Measurements from ENCODE around the gene TH. TPM values are rescaled to one million over a fixed set of nuclear protein-coding genes. Genes with fewer than 3 reads are reported as not detected.
"Not testable (repeated sequence)": the region's sequence is repeated elsewhere in the genome, so short reads cannot be mapped to it uniquely, and the experiment has no call there.

The TH gene
- total RNA-seq, 1 experiment from 2014 or later, result 0.26 TPM

DNA sequence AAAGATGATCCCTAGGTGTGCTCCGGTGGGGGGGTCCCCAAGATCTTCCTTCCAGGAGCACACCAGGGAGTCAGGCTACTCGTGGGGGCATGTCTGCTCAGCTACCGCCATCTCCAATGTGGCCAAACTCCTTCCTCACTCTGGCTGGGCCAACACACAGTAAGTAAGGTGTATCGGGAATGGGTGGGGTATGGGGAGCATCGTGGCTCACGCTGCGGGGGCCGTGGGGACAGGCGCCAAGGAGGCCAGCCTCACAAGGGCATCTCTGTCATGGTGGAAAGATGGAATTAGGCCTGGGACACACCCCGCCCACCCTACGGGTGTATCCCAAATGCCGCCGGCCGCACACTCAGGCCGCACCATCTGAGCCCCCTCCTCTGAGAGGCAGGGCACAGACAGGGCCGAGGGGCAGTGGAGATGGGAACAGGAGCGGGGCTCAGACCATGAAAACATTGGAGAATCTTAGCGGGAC is 40.7 kb downstream of the TH start:
- no peak for DNase-seq (ENCODE audit: low spot score)

DNA sequence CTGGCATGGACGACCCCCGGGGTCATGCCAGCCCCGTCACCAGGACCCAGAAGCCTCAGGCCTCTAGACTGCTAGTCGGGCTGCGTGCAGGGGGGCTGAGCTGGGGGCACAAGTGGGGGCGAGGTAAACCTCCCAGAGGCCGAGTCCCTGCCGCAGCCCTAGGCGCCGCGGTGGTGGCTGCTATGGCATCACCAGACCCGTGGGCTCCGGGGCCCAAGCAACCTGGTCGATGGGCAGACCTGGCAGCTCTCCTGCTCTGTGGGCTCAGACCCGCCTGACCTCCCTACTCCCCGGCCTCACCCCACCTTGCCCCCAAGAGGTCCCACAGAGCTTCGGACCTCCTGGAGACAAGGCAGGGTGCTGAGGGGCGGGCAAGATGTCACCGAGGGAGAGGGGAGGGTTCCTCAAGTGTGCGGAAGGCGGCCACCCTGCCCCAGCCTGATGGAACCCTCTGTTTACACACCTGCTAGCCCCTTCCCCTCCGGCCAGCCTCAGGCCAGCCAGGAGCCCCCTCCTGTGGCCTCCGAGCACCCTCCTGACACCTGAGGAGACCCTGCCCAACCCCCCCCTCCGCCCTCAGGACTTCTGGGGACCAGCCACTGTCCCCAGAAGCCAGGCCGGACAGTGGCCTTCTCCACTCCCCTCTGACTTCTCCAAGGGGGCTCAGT is 41.8 kb downstream of the TH start:
- DNase-seq (ENCODE audit: low spot score), result no peak

DNA sequence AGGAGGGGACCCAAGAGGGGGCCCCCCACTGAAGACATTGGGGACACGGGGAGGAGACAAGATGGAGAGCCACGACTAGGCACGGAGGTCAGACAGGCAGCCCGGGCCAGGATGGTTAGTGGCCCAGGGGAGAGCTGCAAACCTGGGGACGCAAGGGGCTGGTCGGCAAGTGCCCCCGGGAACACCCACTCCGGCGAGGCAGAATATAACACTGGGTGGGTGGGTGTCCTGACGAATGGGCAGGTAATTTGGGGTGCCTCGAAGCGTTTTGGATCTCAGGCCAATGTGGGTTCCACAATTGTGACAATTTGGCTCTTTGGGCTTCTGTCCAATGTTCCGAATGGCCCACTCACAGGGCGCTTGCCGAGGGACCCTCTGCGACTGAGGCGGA is 42.3 kb downstream of the TH start:
- no peak for DNase-seq (ENCODE audit: low spot score)

DNA sequence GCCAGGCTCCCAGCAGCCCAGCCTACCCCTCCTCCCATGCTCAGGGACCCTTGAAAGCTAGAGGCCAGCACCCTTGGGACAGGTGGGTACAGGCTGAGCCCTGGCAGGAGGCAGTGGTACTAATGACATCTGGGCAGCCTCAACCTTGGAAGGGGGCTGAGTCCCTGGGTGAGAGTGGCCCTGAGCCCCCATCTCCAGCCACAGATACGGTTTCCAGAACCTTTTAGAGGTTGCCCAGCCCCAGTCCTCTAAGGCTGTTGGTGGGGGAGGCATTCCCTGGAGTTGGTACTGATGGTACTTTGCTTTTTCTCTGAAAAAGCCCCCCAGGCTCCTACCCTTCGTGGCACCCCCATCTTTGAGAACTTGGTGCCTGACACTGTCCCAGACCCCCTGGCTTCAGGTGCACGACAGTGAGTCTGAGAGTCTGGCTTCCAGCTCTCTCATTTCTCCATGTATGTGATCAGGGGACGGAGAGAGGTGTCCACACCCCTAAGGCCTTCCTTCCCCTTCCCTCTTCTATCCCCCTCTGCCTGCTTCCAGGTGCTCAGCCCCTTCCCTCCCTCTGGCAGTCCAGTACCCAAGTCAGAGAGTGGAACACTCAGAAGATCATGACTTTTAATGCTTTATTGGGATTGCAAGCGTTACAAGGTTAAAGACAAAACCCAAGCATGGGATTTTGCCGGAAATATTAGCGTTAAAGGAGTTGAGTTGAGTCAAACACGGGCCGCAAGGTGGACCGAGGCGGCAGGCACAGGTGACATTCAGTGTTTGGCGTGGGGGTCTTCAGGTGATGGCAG is 42.9 kb downstream of the TH start:
- DNase-seq (ENCODE audit: low spot score), result no peak

DNA sequence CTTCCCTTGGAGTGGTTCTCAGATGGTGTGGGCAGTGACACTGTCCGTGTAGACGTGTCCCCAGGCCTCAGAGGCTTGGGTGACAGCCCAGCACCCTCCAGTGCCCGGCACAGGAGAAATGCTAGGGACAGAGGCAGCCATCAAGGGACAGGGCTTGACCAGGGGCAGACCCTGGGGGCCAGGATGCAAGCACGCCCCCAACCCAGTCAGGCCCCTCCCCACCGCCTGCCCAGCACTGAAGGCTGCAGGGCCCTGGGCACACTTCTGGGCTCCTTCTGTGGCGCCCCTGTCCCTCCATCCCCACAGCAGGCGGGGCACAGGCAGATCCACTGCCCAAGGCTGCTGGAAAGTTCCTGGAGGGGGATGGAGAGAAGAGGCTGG is 43.5 kb downstream of the TH start:
- DNase-seq (ENCODE audit: low spot score), result no peak

DNA sequence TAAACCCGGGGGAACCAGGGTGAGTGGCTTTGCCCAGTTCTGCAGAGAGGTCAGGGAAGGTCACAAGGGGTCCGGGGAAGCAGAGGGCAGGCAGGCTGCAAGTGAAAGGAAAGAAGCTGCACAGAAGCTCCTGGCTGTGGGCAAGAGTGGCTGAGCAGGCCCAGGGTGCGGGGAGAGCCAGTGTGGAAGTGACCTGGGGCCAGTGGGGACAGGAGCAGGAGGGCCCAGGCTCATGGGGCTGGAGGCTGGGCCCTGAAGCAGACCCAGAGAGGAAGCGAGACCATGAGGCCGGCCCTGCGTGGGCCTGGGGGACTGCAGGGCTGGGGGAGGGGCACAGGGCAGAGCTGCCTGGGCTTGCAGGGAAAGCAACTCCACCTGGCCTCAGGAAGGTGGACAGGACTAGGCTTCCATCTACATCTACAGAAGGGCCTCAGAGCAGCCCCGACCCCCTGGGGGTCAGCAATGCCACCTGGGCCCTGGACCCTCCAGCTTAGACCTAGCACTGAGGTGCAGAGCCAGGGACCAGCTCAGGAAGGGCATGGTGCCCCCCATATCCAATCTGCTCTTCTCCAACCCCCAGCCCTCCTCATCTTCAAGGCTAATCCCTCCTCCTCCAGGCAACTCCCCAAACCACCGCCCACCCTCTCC is 44.0 kb downstream of the TH start:
- DNase-seq (ENCODE audit: low spot score), result no peak

DNA sequence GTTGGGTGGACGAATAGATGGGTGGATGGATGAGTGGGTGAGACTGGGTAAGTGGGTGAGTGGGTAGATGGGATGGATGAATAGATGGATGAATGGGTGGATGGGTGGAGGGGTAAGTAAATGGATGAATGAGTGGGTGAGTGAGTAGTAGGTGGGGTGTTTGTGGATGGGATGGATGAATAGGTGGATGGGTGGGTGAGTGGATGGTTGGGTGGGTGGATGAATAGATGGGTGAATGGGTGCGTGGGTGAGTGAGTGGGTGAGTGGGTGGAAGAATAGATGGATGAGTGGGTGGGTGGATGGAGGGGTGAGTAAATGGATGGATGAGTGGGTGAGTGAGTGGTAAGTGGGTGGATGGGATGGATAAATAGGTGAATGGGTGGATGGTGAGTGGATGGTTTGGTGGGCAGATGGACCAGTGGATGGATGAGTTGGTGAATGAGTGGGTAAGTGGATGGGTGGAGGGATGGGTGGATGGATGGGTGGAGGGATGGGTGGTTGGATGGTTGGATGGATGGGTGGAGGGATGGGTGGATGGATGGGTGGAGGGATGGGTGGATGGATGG is 45.0 kb downstream of the TH start:
- no peak for DNase-seq (ENCODE audit: low spot score)

DNA sequence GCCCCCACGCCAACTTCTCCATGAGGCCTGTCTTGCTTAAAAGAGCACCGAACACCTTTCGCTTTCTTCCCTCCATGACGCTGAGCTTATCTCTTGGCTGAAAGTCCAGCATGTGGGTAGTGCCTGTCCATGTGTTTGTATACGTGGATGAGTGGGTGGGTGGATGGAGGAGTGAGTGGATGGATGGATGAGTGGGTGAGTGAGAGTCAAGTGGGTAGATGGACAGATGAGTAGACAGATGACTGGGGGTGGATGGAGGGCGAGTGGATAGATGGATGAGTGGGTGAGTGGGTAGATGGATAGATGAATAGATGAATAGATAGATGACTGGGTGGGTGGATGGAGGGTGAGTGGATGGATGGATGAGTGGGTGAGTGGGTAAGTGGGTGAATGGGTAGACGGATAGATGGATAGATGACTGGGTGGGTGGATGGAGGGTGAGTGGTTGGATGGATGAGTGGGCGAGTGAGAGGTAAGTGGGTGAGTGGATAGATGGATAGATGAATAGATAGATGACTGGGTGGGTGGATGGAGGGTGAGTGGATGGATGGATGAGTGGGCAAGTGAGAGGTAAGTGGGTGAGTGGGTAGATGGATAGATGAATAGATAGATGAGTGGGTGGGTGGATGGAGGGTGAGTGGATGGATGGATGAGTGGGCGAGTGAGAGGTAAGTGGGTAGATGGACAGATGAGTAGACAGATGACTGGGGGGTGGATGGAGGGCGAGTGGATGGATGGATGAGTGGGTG is 46.7 kb downstream of the TH start:
- not testable (repeated sequence) for DNase-seq (ENCODE audit: low spot score)

DNA sequence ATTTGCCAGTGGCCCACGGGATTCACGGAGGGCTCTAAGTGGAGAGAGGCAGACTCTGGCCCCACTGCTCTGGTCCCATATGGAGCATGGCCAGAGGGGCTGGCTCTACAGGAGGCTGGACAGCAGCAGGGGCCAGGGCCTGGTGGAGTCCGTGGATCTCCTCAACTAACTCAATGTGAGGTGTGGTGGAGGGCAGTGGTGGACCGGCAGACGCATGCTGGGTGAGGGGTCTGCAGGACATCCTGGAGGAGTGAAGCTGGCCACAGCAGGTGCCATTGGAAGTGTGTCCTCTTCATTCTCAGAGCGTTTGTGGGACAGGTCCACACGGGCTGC is 48.0 kb downstream of the TH start:
- no peak for DNase-seq (ENCODE audit: low spot score)

DNA sequence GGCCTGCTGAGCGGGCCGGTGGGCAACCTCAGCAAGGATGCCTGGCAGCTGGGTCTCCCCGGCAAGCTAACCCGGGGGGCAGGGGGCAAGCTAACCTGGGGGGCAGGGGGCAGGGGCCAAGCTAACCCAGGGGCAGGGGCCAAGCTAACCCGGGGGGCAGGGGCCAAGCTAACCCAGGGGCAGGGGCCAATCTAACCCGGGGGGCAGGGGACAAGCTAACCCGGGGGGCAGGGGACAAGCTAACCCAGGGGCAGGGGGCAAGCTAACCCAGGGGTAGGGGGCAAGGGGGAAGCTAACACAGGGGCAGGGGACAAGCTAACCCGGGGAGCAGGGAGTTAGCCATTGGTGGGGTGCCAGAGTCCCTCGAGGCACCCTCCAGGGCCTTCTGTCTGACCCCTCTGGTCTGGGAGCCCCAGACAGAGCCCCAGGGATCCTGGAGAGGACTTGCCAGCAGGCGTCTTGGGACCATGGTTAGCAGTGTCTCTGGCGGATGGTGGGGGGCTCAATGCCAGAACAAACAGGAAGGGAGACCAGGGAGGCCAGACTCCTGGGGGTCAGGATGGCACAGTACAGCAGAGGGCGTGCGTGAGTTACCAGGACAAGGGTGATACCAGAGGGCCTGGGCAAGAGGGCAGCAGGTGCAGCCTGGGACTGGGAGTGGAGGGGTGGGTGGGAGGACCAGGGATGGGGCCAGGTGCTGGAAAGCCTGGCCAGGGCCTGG is 48.5 kb downstream of the TH start:
- DNase-seq (ENCODE audit: low spot score), result no peak

DNA sequence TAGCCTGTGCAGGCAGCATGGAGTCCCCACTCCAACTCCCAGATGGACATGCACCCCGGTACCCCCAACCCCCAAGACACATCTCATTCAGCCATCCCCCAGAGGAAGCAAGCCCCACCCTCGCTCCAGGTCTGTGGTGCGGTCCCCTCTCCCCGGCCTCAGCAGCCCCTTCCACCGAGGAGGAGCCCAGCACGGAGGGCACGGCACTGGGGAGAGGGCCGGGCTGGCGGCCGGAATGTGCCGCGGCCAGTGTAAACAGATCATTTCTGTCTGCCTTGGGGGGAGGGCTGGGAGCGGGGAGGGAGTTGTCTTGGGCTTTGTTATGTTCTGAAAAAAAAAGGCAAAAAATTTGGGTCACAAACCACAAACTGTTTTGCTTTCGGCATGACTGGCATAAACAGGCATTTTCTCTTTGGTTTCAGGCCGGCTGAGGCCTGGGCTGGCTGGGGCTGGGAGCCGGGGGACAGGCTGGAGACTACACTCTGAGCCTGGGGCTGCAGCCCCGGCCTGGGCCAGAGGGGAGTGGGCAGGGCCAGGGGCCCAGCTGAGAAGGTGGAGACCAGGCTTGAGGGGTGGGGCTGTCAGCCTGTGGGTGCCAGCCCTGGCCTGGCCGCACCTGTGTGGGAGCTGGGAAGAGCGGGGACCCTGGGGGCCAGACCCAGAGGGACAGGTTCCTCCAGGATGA is 49.3 kb downstream of the TH start:
- no peak for DNase-seq (ENCODE audit: low spot score)

DNA sequence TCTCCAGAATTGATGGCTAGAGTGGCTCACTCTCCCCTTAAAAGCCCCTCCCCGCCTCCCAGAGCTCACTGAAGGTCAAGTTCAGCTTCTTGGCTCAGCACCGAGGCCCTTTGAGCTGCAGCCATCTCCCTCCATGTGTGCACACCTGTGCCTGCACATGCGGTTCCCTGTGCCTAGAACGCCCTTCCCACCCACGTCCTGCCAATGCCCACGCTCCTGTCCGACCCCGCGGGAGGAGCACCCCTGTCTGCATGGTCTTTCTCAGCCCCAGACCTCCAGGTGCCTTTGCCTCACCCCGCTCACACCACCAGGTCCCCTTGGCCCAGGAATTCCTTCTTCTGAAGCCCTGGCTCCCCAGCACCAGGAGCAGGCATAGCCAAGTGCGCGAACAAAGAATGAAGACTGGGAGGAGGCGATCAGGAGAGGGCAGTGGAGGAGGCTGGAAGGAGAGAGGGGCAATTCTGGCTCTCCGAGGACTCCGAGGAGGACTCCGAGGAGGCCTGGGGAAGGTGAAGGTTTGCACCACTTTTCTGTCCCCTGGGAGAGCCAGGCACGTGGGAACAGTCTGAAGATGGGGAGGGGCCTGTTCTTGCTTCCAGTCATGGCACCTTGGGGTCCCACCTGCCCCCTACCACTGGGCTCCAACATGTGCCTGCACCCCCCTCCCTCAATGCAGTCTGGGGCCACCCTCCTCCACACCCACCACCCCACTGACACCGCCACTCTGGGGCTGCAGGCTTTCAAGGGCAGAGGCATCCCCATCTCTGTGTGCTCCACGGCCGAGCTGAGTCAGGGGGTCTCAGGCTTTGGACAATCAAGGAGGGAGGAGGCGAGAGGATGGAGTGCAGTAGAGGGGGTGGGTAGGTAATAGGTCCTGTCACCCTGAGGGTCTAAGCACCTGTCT is 50.1 kb downstream of the TH start:
- no peak for DNase-seq (ENCODE audit: low spot score)

DNA sequence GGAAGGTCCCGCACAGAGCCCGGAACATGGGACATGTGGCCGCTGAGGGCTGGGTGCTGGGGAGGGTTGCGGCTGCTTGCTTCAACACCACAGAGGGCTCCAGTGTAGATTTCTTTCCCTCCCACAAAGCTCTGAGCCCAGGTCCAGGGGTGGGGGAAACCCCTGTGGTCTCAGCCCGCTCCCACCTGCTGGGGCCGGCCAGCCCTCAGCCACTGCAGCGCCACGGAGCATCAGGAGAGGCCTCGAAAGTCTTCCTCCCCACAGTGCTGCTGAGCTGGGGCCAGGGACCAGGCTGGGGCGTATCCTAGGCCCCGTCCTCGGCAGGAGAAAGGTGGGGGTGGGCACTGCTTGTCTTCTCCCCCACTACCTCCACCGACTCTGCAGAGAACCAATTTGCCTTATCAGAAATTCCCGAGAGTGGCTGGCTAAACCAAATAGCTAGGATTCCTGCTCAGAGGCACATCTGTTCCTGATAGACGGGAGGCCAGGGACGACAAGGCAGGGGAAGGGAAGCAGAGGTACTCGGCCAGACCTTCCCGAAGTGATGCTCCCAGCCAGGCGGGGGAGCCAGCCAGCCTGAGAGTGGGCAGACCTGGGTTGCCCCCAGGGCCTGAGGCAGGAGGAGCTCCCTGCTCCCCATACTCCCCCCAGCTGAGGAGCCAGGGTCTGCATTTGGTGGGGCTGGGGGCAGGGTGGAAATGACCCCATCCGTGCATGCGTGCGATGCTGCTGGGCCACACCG is 51.1 kb downstream of the TH start:
- DNase-seq (ENCODE audit: low spot score), result no peak

DNA sequence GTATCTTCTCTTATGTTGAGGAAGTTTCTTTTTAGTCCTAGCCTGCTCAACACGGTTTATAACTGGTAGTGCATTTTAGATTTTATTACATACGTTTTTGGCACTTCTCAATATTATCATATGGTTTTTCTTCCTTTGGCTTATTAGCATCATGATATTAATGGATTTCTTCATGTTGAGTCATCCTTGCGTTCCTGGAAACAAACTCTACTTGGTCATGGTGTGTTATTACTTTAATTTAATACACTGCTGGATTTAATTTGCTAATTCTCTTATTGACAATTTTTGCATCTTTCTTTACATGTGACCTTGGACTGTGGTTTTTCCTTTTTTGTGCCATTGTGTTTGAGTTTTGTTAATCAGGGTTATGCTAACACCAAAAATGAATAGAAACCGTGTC is 52.9 kb downstream of the TH start:
- no peak for DNase-seq (ENCODE audit: low spot score)

DNA sequence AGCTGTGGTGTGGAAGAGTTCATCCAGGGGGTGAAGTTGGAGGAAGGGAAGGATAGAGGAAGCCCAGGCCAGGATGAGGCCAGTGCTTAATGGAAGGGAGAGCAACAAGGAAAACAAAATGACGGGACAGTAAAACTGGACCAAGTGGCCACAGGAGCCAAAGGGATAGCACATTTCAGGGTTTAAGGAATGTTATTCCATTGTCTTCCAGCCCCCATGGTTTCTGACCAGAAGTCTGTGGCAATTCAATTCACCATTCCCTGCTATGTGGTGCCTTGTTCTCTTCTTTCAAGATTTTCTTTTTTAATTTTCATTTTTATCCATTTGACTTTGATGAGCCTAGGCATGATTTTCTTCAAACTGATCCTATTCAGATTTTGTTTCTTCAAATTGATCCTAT is 54.9 kb downstream of the TH start:
- DNase-seq (ENCODE audit: low spot score), result no peak

DNA sequence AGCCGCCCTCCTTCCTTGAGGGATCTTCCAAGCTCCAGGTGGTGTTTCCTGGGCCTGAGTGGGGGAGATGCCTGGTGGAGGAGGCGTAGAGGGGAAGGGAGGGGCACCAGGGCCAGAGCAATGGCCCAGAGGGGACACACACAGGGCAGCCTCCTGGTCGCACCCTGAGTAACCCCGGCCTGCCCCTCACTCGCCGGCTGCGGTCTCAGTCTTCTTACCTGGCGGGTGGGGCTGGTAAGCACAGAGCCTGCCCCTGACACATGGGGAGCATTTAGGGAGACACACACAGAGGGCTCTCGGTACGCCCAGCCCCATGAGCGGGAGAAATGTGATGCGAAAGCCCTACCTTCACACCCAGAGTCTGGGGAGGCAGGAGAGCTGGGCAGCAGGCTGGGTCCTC is 56.3 kb downstream of the TH start:
- no peak for DNase-seq (ENCODE audit: low spot score)

DNA sequence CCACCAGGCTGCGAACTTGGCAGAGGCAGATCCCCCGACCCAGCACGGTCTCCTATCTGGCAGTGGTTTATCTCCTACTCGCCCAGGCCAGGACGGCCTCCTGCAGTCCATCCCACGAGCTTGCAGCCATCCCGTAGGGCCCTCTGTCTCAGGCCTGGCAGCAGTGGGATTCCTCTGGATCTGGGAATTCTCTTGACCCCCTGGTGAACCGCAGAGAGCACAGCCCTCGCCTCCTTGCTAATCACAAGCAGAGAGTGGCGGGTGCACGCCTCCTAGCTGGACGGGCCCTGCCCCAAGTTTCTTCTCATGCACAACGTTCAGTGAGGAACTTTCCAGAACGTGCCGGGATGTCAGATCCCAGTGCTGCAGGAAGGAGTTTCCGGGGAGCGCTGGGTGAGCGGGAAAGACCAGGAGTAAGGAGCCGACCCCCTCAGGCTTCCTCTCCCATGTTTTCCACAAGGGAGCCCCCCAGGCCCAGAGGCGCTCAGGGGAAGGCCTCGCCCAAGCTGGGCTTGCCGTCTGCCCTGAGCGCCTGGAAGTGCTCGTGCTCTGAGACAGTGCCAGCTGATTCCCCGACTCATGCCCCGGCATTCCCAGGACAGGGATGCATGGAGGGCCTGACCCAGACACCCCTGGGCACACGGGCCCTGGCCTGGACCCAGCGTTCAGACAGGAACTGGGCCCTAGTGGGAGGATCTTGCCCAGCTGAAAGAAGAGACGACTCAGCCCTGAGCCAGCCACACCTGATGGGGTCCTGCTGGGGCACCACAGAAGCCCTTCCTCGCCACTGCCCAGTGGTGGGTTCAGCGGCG is 57.0 kb downstream of the TH start:
- DNase-seq (ENCODE audit: low spot score), result no peak

Measured in A172 (cell line).